ENCODE measurements around the gene TEX14. TPM values are rescaled to one million over a fixed set of nuclear protein-coding genes. Genes with fewer than 3 reads are reported as not detected.
A peak's percentile ranks its signal among the peaks of the same experiment; 100 is the strongest.

The TEX14 gene
- total and polyA plus RNA-seq, 10 of the 15 experiments (the other 5 are each of a cell fraction or from before 2014, with no cell fraction given) = 0.15 to 1.3 (median 0.66) TPM

- Histone ChIP-seq H2AFZ (ENCODE audit: control insufficient read depth, low read depth, low read length) (no peak overlapping the region), H3K4me3 (no peak overlapping the region), H4K20me1 (ENCODE audit: control insufficient read depth, insufficient read depth) (no peaks in the 10 kb centered on the region), H3K4me2 (ENCODE audit: control insufficient read depth, insufficient read depth) (no peak overlapping the region), H3K79me2 (ENCODE audit: control insufficient read depth, insufficient read depth, low read length) (no peaks in the 10 kb centered on the region), H3K9me3 (replicated peaks; ENCODE audit: control insufficient read depth, insufficient read depth, low read length) (no peaks in the 10 kb centered on the region), H3K4me1 (ENCODE audit: control insufficient read depth, insufficient read depth, low read length) (peaks cover 5% of the 10 kb centered on the region), H3K27ac (ENCODE audit: control insufficient read depth, insufficient read depth) (no peak overlapping the region), H3K27me3 (replicated peaks in 1 of 2; ENCODE audit: control insufficient read depth in 2 of 2, insufficient read depth in 2 of 2, low read length in 1 of 2) (no peaks in the 10 kb centered on the region), H3K9ac (ENCODE audit: control insufficient read depth, insufficient read depth, low read length) (no peak overlapping the region), H3K36me3 (ENCODE audit: control insufficient read depth in 2 of 2, insufficient read depth in 2 of 2, low read length in 1 of 2) (no peaks in the 10 kb centered on the region)
- 63% methylated on average over 8 of the region's 8 CpGs for WGBS (ENCODE audit: insufficient coverage, insufficient replicate concordance, low lambda C conversion rate, missing lambda C conversion rate)
- BruUV-seq (replicated peaks) = no TSS peak
- CTCF ChIA-PET = interaction anchor here (1.1 to 2.0 kb wide), 3 partner anchors 12 to 23 kb away, joined by 3 to 22 read pairs (median 3); no protein-coding TSS in a partner anchor
- in situ Hi-C loops (cut with MboI) = no loop called here
- RAD21 ChIA-PET (ENCODE audit: unreplicated experiment) = interaction anchor here (1.3 kb wide), 1 partner anchor 12 kb away, joined by 3 read pairs; no protein-coding TSS in a partner anchor
- intact Hi-C loops (cut with micrococcal nuclease; ENCODE audit: unreplicated experiment) = no loop called here
- SMC1A ChIA-PET (ENCODE audit: uncharacterized antibody, unreplicated experiment) = interaction anchor here (1.0 to 1.7 kb wide), 4 partner anchors 9 to 115 kb away, joined by 3 to 5 read pairs (median 3); no protein-coding TSS in a partner anchor
- DNase-seq (ENCODE audit: low read depth, low spot score) (no peak), FAIRE-seq (no peak), ATAC-seq (no peak)
- TF ChIP-seq SPI1 (IDR thresholded peaks at IDR 0.05; ENCODE audit: borderline replicate concordance, insufficient read depth, low read depth, low read length) (0 out of 2 replicates have a peak, but pooled peaks have one; percentile 10), KAT2A (conservative IDR thresholded peaks at IDR 0.05; ENCODE audit: control insufficient read depth, low read depth, low read length) (no peak)
- POLR2A ChIA-PET = interaction anchor here (0.6 to 1.3 kb wide), 4 partner anchors 9 to 20 kb away, joined by 3 to 4 read pairs (median 4); no protein-coding TSS in a partner anchor
These were observed 126.2 kb downstream of the TEX14 start for GRCh38 chr17:58565389-58566311.

- Histone ChIP-seq H3K4me2 (ENCODE audit: control insufficient read depth, insufficient read depth) (no peak overlapping the region), H3K4me1 (ENCODE audit: control insufficient read depth, insufficient read depth, low read length) (peaks cover 5% of the 10 kb centered on the region), H3K9ac (ENCODE audit: control insufficient read depth, insufficient read depth, low read length) (no peak overlapping the region), H4K20me1 (ENCODE audit: control insufficient read depth, insufficient read depth) (no peaks in the 10 kb centered on the region), H3K4me3 (no peak overlapping the region), H3K79me2 (ENCODE audit: control insufficient read depth, insufficient read depth, low read length) (no peaks in the 10 kb centered on the region), H2AFZ (ENCODE audit: control insufficient read depth, low read depth, low read length) (no peak overlapping the region), H3K27ac (ENCODE audit: control insufficient read depth, insufficient read depth) (no peak overlapping the region), H3K27me3 (replicated peaks in 1 of 2; ENCODE audit: control insufficient read depth in 2 of 2, insufficient read depth in 2 of 2, low read length in 1 of 2) (no peaks in the 10 kb centered on the region), H3K36me3 (ENCODE audit: control insufficient read depth in 2 of 2, insufficient read depth in 2 of 2, low read length in 1 of 2) (no peaks in the 10 kb centered on the region), H3K9me3 (replicated peaks; ENCODE audit: control insufficient read depth, insufficient read depth, low read length) (no peaks in the 10 kb centered on the region)
- SMC1A ChIA-PET (ENCODE audit: uncharacterized antibody, unreplicated experiment) = interaction anchor here (1.2 to 1.7 kb wide), 3 partner anchors 9 to 116 kb away, joined by 3 to 5 read pairs (median 3); no protein-coding TSS in a partner anchor
- FAIRE-seq (no peak), ATAC-seq (no peak), DNase-seq (ENCODE audit: low read depth, low spot score) (no peak)
- POLR2A ChIA-PET = interaction anchor here (0.6 to 1.3 kb wide), 4 partner anchors 8 to 20 kb away, joined by 3 to 4 read pairs (median 4); no protein-coding TSS in a partner anchor
- RAD21 ChIA-PET (ENCODE audit: unreplicated experiment) = interaction anchor here (1.3 kb wide), 1 partner anchor 13 kb away, joined by 3 read pairs; no protein-coding TSS in a partner anchor
- no TSS peak for BruUV-seq (replicated peaks)
- WGBS (ENCODE audit: insufficient coverage, insufficient replicate concordance, low lambda C conversion rate, missing lambda C conversion rate) = 0% methylated on average over 1 of the region's 1 CpG
- in situ Hi-C loops (cut with MboI) (no loop called here), intact Hi-C loops (cut with micrococcal nuclease; ENCODE audit: unreplicated experiment) (no loop called here)
- CTCF ChIA-PET = interaction anchor here (1.1 to 2.0 kb wide), 2 partner anchors 12 to 16 kb away, joined by 3 to 22 read pairs; no protein-coding TSS in a partner anchor
- TF ChIP-seq KLF5 (IDR thresholded peaks at IDR 0.05; ENCODE audit: partially characterized antibody) (no peak), SMC3 (IDR thresholded peaks at IDR 0.05; ENCODE audit: borderline replicate concordance, low read length) (no peak), CEBPZ (IDR thresholded peaks at IDR 0.05; ENCODE audit: low read depth, low read length) (no peak), RELA (IDR thresholded peaks at IDR 0.05; ENCODE audit: borderline replicate concordance, partially characterized antibody) (no peak), RFX5 (IDR thresholded peaks at IDR 0.05; ENCODE audit: low read depth, low read length) (no peak), SUPT20H (IDR thresholded peaks at IDR 0.05; ENCODE audit: borderline replicate concordance, control insufficient read depth, low read depth, low read length) (no peak), ZNF622 (IDR thresholded peaks at IDR 0.05) (no peak), TARDBP (IDR thresholded peaks at IDR 0.05; ENCODE audit: borderline replicate concordance) (no peak), JUND (IDR thresholded peaks at IDR 0.05; ENCODE audit: low read depth, low read length) (no peak)
These were observed 126.9 kb downstream of the TEX14 start for GRCh38 chr17:58564971-58565370.

Measured in GM12878 (cell line).